WTC11 (cell line): ENCODE results near the gene GRXCR2. TPM values are rescaled to one million over a fixed set of nuclear protein-coding genes. Genes with fewer than 3 reads are reported as not detected.

Experiments
- ATAC-seq: fragments of 200-7000 bp; cut with Tn5 transposase; 2 replicates; pipeline ENCODE4 v1.10.0; 2021; ENCODE audit warnings: mild to moderate bottlenecking, moderate library complexity
- CTCF ChIA-PET: fragments of 300-600 bp; sonication (Branson Sonifier 250); formaldehyde crosslinking; loops from one replicate; lab custom pipeline; 2021; ENCODE audit warnings: antibody characterized with exemption; lab: Charles Lee
- POLR2A ChIA-PET: fragments of 350-600 bp; sonication (Branson Sonifier 250); formaldehyde crosslinking; loops from one replicate; lab custom pipeline; 2021; ENCODE audit warnings: antibody characterized with exemption; lab: Charles Lee
- DNase-seq: peaks from one replicate; pipeline ENCODE4 v3.0.0; 2021; ENCODE audit warnings: low spot score
- H3K27ac Mint-ChIP-seq: 2 replicates; pipeline ENCODE4 v1.8.0; 2021; ENCODE audit warnings: mixed read lengths
- H3K27me3 Mint-ChIP-seq: 2 replicates; pipeline ENCODE4 v1.8.0; 2021; ENCODE audit warnings: low read depth, mild to moderate bottlenecking, moderate library complexity, mixed read lengths
- H3K36me3 Mint-ChIP-seq: 2 replicates; pipeline ENCODE4 v1.8.0; 2021; ENCODE audit warnings: mixed read lengths
- H3K4me1 Mint-ChIP-seq: 2 replicates; pipeline ENCODE4 v1.8.0; 2022; ENCODE audit warnings: mixed read lengths
- H3K4me3 Mint-ChIP-seq: 2 replicates; pipeline ENCODE4 v1.8.0; 2021; ENCODE audit warnings: mild to moderate bottlenecking, moderate library complexity, mixed read lengths
- H3K9me3 Mint-ChIP-seq: 2 replicates; pipeline ENCODE4 v1.8.0; 2021; ENCODE audit warnings: mixed read lengths
- AFF4 ChIP-seq: sonication (generic); formaldehyde crosslinking; IDR thresholded peaks from 2 replicates; pipeline ENCODE4 v1.8.1; 2023; ENCODE audit warnings: mild to moderate bottlenecking, missing genetic modification reagents, borderline replicate concordance
- ATF2 ChIP-seq: sonication (generic); formaldehyde crosslinking; IDR thresholded peaks from 2 replicates; pipeline ENCODE4 v1.8.1; 2022; ENCODE audit warnings: low read depth, missing genetic modification reagents, borderline replicate concordance
- CTCF ChIP-seq: fragments of 200-600 bp; IDR thresholded peaks from 2 replicates; pipeline ENCODE4 v1.8.0; 2022; ENCODE audit warnings: antibody characterized with exemption
- GTF2I ChIP-seq: fragments of 250-450 bp; sonication (Bioruptor Pico); conservative IDR thresholded peaks from 2 replicates; pipeline ENCODE4 v1.4.0; 2021; ENCODE audit warnings: mild to moderate bottlenecking
- IRF1 ChIP-seq: sonication (generic); formaldehyde crosslinking; IDR thresholded peaks from 2 replicates; pipeline ENCODE4 v1.8.0; 2023; ENCODE audit warnings: missing genetic modification reagents
- KAT7 ChIP-seq: sonication (generic); formaldehyde crosslinking; IDR thresholded peaks from 2 replicates; pipeline ENCODE4 v1.8.1; 2023; ENCODE audit warnings: missing genetic modification reagents, mild to moderate bottlenecking, borderline replicate concordance
- MXD4 ChIP-seq: fragments of 250-450 bp; sonication (Bioruptor Pico); IDR thresholded peaks from 2 replicates; pipeline ENCODE4 v1.8.0; 2021; ENCODE audit warnings: mild to moderate bottlenecking, moderate library complexity, borderline replicate concordance
- NFYB ChIP-seq: sonication (generic); formaldehyde crosslinking; conservative IDR thresholded peaks from 2 replicates; pipeline ENCODE4 v1.8.0; 2022; ENCODE audit warnings: low read depth, missing genetic modification reagents
- SMAD4 ChIP-seq: sonication (generic); formaldehyde crosslinking; IDR thresholded peaks from 2 replicates; pipeline ENCODE4 v1.8.0; 2022; ENCODE audit warnings: mild to moderate bottlenecking, missing genetic modification reagents
- SOX15 ChIP-seq: fragments of 250-450 bp; sonication (Bioruptor Pico); IDR thresholded peaks from 2 replicates; pipeline ENCODE4 v1.9.0; 2021; ENCODE audit warnings: mild to moderate bottlenecking
- ZNF416 ChIP-seq: fragments of 250-450 bp; sonication (Bioruptor Pico); IDR thresholded peaks from 2 replicates; pipeline ENCODE4 v1.9.0; 2021; ENCODE audit warnings: mild to moderate bottlenecking, inconsistent platforms
- ZNF423 ChIP-seq: fragments of 250-450 bp; sonication (Bioruptor Pico); IDR thresholded peaks from 2 replicates; pipeline ENCODE4 v2.1.2; 2022; ENCODE audit warnings: mild to moderate bottlenecking, moderate library complexity
- total RNA-seq: library from RNA; stranded (reverse); gene quantifications from 3 replicates; pipeline ENCODE4 v1.2.3, GENCODE V29; 2021
- TF ChIP-seq, protein P1 (sequence below): sonication (generic); formaldehyde crosslinking; IDR thresholded peaks from 2 replicates; pipeline ENCODE4 v1.8.1; 2022; ENCODE audit warnings: mild to moderate bottlenecking, missing genetic modification reagents, moderate library complexity, borderline replicate concordance

Gene GRXCR2
- total RNA-seq, 1 experiment from 2014 or later, result not detected

GRCh38 chr5:145826895-145827674 is 45.7 kb downstream of the GRXCR2 start (continued):
- TF ChIP-seq KAT7, result no peak

GRCh38 chr5:145825751-145826180 is 47.0 kb downstream of the GRXCR2 start:
- H3K36me3 Mint-ChIP-seq, result no peaks in the 10 kb centered on the region
- TF ChIP-seq GTF2I (CRISPR knock-in tag) (0 out of 2 replicates have a peak, but pooled peaks have one; percentile 13), ATF2 (CRISPR knock-in tag) (no peak)
- POLR2A ChIA-PET, result no interaction called here
- H3K27ac Mint-ChIP-seq, result no peak overlapping the region
- no peaks in the 10 kb centered on the region for H3K27me3 Mint-ChIP-seq
- ATAC-seq (peak; percentile 76), DNase-seq (no peak)
- H3K4me1 Mint-ChIP-seq, result 0 out of 2 replicates have a peak, but pooled peaks cover 6% of the 10 kb centered on the region
- H3K4me3 Mint-ChIP-seq, result no peak overlapping the region
- CTCF ChIA-PET, result interaction anchor here (0.6 to 2.6 kb wide), 22 partner anchors 10 to 1358 kb away, joined by 3 to 16 read pairs (median 4); partner anchors contain the start of gene PRELID2
- no peaks in the 10 kb centered on the region for H3K9me3 Mint-ChIP-seq

GRCh38 chr5:145824040-145824439 is 48.8 kb downstream of the GRXCR2 start:
- Mint-ChIP-seq H3K4me3 (no peak overlapping the region), H3K9me3 (no peaks in the 10 kb centered on the region), H3K27ac (no peak overlapping the region), H3K27me3 (no peaks in the 10 kb centered on the region), H3K36me3 (no peaks in the 10 kb centered on the region), H3K4me1 (0 out of 2 replicates have a peak, but pooled peaks cover 6% of the 10 kb centered on the region)
- DNase-seq (no peak), ATAC-seq (no peak)
- CTCF ChIA-PET, result interaction anchor here (1.2 to 1.8 kb wide), 3 partner anchors 64 to 217 kb away, joined by 4 to 5 read pairs (median 4); no protein-coding TSS in a partner anchor
- TF ChIP-seq ZNF423 (no peak), AFF4 (CRISPR knock-in tag) (no peak)
- POLR2A ChIA-PET, result interaction anchor here (0.6 kb wide), 1 partner anchor 1509 kb away, joined by 3 read pairs; no protein-coding TSS in a partner anchor

- Mint-ChIP-seq H3K27me3 (no peaks in the 10 kb centered on the region), H3K36me3 (peaks cover 3% of the 10 kb centered on the region; the same call in 1 of the 2 replicates), H3K4me3 (no peak overlapping the region), H3K4me1 (no peaks in the 10 kb centered on the region), H3K27ac (no peak overlapping the region), H3K9me3 (no peaks in the 10 kb centered on the region)
- ATAC-seq, result no peak
- no peak for TF ChIP-seq IRF1 (CRISPR knock-in tag)
- no peak for TF ChIP-seq SOX15 (CRISPR knock-in tag)
- no peak for TF ChIP-seq ZNF416 (CRISPR knock-in tag)
- no peak for TF ChIP-seq MXD4 (CRISPR knock-in tag)
- TF ChIP-seq SMAD4 (CRISPR knock-in tag), result no peak
- TF ChIP-seq CTCF, result no peak
- TF ChIP-seq, protein P1, sequence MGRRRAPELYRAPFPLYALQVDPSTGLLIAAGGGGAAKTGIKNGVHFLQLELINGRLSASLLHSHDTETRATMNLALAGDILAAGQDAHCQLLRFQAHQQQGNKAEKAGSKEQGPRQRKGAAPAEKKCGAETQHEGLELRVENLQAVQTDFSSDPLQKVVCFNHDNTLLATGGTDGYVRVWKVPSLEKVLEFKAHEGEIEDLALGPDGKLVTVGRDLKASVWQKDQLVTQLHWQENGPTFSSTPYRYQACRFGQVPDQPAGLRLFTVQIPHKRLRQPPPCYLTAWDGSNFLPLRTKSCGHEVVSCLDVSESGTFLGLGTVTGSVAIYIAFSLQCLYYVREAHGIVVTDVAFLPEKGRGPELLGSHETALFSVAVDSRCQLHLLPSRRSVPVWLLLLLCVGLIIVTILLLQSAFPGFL, result no peak
- TF ChIP-seq NFYB (CRISPR knock-in tag), result no peak
- ChIA-PET POLR2A (no interaction called here), CTCF (no interaction called here)
- DNase-seq, result no peak
These were observed 54.2 kb downstream of the GRXCR2 start for GRCh38 chr5:145818604-145819003.
